ENCODE measurements around the gene SULF2. TPM values are rescaled to one million over a fixed set of nuclear protein-coding genes. Genes with fewer than 3 reads are reported as not detected.

The SULF2 gene
- total RNA-seq, 2 experiments from 2014 or later: 0.79 to 2.0 TPM

DNA sequence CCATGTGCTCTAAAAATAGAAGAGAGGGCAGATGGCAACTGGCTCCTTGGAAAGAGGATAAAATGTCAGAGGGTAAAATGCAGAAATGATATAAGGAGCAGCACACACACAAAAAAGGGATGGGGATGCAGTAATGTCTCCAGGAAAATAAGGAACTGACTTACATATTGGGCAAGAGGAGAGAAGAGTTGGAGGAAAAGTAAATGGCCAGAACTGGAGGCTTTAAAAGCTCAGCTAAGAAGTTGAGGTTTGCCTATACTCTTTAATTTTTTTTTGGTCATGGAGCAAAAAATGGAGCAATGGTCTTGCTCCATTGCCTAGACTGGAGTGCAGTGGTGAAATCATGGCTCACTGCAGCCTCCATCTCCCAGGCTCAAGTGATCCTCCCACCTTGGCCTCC is 93.7 kb downstream of the SULF2 start:
- Mint-ChIP-seq H3K4me1 (peaks cover 8% of the 10 kb centered on the region), H3K27ac (no peak overlapping the region), H3K9me3 (ENCODE audit: low read depth) (no peaks in the 10 kb centered on the region), H3K27me3 (peaks cover 18% of the 10 kb centered on the region), H3K36me3 (no peaks in the 10 kb centered on the region), H3K4me3 (no peak overlapping the region)
- ATAC-seq (no peak), DNase-seq (no peak)
- CTCF ChIA-PET: interaction anchor here (1.3 kb wide), 1 partner anchor 204 kb away, joined by 3 read pairs; no protein-coding TSS in a partner anchor

DNA sequence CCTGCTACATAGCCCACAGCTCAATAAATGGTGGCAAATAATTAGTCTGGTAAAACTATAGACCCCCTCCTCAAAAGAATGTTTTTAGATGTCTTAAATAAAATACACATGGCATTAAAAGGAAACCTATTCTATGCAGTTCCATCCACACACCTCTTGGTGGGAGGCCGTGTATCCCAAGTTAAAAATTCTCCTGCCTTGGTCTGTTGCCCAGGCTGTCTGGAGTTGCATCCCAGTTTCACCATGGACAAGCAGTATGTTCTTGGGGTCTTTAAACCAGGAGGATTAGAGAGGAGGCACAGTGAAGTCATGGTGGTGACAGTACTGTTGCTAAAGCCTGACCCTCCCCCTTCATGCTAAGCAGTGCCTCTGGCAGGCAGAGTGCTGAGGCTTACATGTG is 95.5 kb downstream of the SULF2 start:
- no peak for ATAC-seq
- no peak overlapping the region for H3K4me3 Mint-ChIP-seq
- H3K9me3 Mint-ChIP-seq (ENCODE audit: low read depth): no peaks in the 10 kb centered on the region
- DNase-seq: no peak
- no peaks in the 10 kb centered on the region for H3K36me3 Mint-ChIP-seq
- peaks cover 18% of the 10 kb centered on the region for H3K27me3 Mint-ChIP-seq
- H3K4me1 Mint-ChIP-seq: peaks cover under 1% of the 10 kb centered on the region
- CTCF ChIA-PET: no interaction called here
- H3K27ac Mint-ChIP-seq: no peak overlapping the region

DNA sequence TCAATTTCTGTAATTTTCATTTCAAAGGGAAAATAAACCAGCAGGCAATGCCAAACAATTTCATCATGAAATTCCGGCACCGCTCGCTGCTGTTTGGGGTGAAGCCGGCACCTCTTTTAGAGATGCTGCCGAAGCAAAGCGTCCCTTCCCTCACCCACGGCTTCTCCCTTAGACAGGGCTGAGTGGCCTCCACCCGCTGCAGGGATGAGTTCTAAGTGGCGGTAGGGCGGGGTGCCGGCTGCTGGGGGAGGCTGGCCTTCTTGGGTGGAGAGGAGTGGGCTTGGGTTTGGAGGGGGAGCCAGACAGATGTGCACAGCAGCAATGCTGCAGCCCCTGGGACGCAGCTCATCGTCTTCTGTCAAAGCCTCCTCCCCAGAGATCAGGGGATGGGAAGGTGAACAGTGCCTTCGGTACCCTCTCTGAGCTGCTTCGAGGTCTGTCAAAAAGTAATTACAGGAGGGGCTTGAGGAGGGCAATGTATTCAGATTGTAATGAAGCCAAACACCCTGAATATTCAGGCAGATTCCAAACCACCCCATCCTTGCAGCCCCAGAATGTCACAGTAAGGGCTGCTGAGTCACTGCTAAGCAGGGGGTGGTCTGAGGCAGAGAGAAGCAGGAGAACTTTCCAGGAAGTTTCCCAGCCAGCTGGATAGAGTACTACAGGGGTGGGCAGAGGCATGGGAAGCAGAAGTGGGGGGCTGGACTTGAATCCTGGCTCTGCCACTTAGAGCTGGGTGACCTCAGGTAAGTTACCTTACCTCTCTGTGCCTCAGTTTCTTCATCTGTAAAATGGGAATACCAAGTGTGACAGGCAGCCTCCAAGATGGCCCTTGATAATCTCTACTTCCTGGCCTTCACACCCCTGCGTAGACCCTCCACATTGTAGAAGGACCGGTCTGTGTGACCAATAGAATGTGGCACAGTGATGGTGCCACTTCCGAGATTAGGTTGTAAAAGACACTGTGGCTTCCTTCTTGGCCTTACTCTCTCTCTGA is 96.6 kb downstream of the SULF2 start:
- no peaks in the 10 kb centered on the region for H3K4me1 Mint-ChIP-seq
- H3K36me3 Mint-ChIP-seq: no peaks in the 10 kb centered on the region
- H3K9me3 Mint-ChIP-seq (ENCODE audit: low read depth): no peaks in the 10 kb centered on the region
- no peak overlapping the region for H3K4me3 Mint-ChIP-seq
- no peak overlapping the region for H3K27ac Mint-ChIP-seq
- no peak for DNase-seq
- no peak for ATAC-seq
- peaks cover 18% of the 10 kb centered on the region for H3K27me3 Mint-ChIP-seq
- CTCF ChIA-PET: no interaction called here

DNA sequence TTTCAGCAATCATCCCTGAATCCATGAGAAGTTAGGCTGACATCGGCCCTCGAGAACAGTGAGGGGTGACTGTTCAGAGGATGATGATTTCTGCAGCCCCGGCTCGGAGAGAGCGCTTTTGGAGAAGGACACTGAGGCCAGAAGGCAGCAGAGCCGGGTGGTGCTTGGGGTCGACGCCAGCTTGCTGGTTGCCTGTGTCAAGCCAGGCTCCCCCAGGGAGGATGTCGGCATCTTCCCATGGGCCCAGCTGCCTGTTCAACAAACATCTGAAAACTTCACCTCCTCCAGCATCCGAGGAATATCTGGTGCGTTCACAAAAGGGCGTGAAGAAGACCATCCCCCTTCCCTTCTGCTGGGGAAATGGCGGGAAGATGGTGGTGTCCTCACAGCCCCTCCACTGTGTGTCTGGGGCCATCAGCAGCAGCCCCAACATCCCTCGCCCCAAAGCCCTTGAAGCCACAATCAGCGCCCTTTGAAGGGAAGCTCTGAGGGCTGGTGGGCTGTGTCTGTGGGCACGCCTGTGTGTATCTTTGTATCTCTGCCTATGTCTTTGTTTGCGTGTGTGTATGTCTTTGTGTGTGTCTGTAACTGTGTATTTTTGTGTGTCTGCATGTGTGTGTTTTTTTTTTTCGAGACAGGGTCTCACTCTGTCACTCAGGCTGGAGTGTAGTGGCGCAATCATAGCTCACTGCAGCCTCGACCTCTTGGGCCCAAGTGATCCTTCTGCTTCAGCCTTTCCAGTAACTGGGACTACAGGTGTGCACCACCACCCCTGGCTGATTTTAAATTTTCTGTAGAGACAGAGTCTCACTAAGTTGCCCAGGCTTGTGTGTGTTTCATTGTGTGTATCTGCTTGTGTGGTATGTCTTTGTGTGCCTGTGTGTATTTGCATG is 97.9 kb downstream of the SULF2 start:
- no peak for ATAC-seq
- Mint-ChIP-seq H3K27ac (no peak overlapping the region), H3K27me3 (peaks cover 15% of the 10 kb centered on the region), H3K4me3 (no peak overlapping the region), H3K9me3 (ENCODE audit: low read depth) (no peaks in the 10 kb centered on the region), H3K4me1 (no peaks in the 10 kb centered on the region), H3K36me3 (no peaks in the 10 kb centered on the region)
- CTCF ChIA-PET: no interaction called here
- no peak for DNase-seq

DNA sequence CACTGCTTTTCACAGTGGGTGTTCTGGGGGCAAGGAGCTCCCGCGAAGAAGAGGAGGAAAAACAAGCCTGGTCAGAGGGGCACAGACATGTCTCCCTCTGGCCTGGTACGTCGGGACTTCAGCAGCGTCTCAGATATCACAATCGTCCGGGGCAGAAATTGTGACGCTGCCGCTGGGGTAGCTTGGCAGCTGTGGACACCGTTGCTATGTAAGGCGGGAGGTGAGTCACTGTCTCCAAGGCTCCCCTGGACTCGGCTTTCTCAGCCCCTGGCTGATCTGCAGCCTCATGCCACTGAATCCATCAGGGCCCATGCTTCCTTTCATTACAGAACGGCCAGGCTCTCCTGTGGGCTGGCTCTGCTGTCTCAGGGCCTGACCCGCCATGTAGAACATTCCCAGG is 98.7 kb downstream of the SULF2 start:
- DNase-seq (no peak), ATAC-seq (no peak)
- peaks cover 13% of the 10 kb centered on the region for H3K27me3 Mint-ChIP-seq
- H3K9me3 Mint-ChIP-seq (ENCODE audit: low read depth): no peaks in the 10 kb centered on the region
- H3K4me1 Mint-ChIP-seq: no peaks in the 10 kb centered on the region
- CTCF ChIA-PET: interaction anchor here (1.3 kb wide), 1 partner anchor 9 kb away, joined by 3 read pairs; no protein-coding TSS in a partner anchor
- H3K27ac Mint-ChIP-seq: no peak overlapping the region
- no peaks in the 10 kb centered on the region for H3K36me3 Mint-ChIP-seq
- no peak overlapping the region for H3K4me3 Mint-ChIP-seq

DNA sequence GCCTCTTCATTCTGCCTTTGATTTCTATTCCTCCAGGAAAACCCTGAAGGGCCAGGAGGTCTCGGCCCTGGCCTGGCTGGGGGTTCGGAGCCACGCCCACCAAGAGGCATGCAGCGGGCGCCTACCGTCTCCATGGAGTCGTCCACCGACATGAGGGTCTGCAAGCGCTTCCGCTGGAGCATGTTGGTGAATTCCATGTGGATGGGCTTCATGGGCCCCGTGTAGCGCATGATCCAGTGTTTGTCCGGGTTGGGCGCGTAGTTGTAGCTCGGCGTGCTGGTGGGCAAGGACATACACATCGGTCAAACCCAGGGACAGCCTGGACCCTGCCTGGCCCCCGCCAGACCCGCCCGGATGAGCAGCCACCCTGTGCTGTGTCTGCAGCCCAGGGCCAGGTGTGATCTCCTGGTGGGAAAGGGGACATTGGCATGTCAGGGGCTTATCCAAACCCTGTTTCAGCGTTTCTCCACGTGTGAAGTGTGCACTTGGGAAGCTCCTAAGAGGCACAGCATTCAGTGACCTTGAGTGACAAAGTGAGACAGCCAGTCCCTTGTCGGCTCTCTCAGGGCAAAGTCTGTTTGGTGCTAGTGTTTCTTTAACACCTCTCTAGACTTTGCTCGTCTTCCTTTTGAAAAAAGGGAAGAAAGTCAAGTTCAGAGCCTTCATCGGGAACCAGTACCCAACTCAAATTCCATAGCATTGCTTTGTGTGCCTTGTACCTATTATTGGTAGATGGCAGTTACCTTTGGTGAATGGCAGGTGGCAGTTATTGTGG is 100.8 kb downstream of the SULF2 start:
- Mint-ChIP-seq H3K4me3 (no peak overlapping the region), H3K27ac (no peak overlapping the region), H3K4me1 (no peaks in the 10 kb centered on the region), H3K9me3 (ENCODE audit: low read depth) (no peaks in the 10 kb centered on the region), H3K27me3 (no peaks in the 10 kb centered on the region), H3K36me3 (no peaks in the 10 kb centered on the region)
- ATAC-seq: no peak
- DNase-seq: no peak
- CTCF ChIA-PET: no interaction called here

DNA sequence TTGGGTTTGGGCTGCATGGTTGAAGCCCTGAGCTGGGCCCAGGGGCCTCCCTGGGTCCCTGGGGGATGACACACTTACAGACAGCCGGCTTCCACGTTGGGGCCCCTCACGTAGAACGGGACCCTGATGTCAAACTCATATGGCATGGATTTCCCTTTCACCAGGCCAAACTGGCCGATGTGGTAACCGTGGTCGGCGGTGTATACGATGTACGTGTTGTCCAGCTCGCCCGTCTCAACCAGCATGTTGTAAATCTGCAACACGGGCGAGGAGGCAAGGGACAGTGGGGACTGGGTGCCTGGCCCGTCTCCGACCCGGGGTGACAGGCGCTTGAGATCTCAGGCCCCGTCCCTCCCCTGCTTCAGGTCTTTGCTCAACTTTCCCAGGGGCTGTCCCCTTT is 102.4 kb downstream of the SULF2 start:
- Mint-ChIP-seq H3K27me3 (no peaks in the 10 kb centered on the region), H3K36me3 (no peaks in the 10 kb centered on the region), H3K4me1 (no peaks in the 10 kb centered on the region), H3K9me3 (ENCODE audit: low read depth) (no peaks in the 10 kb centered on the region), H3K27ac (no peak overlapping the region), H3K4me3 (no peak overlapping the region)
- CTCF ChIA-PET: no interaction called here
- no peak for ATAC-seq
- no peak for DNase-seq

DNA sequence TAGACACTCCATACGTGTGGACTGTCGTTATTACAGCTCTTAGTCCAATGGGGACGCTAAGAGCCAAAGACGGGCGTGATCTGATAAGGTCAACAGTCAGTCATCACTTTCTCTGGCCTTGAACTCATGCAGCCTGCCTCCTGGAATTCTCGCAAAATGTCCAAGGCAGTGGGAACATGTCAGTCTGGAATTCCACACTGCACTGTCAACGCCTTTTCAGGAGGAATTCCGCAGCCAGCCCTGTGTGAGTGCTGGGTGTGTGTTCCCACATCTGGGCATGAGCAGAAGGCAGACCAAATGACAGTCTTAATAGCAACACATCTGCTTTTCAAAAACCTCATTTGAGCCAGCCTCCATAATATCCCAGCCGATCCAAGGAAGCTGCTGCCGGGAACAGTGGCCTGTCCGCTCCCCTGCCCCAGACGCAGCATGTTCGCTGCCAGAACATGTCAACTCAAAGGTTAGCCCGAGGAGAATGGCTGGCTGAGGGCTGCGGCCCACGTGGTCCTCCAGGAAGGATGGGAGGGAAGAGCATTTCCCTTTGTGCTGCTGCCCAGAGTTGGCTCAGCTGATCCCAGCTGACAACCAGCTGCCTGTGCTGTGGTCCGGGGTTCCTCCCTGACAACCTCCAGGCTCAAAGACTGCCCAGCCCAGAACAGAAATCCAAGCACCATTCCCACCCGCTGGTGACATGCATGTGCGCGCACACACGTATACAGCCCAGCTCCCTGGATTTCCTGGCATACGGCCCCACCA is 103.1 kb downstream of the SULF2 start:
- no peaks in the 10 kb centered on the region for H3K36me3 Mint-ChIP-seq
- no peaks in the 10 kb centered on the region for H3K9me3 Mint-ChIP-seq (ENCODE audit: low read depth)
- no peak overlapping the region for H3K27ac Mint-ChIP-seq
- ATAC-seq (no peak), DNase-seq (no peak)
- no peaks in the 10 kb centered on the region for H3K4me1 Mint-ChIP-seq
- H3K4me3 Mint-ChIP-seq: no peak overlapping the region
- H3K27me3 Mint-ChIP-seq: no peaks in the 10 kb centered on the region
- CTCF ChIA-PET: no interaction called here

DNA sequence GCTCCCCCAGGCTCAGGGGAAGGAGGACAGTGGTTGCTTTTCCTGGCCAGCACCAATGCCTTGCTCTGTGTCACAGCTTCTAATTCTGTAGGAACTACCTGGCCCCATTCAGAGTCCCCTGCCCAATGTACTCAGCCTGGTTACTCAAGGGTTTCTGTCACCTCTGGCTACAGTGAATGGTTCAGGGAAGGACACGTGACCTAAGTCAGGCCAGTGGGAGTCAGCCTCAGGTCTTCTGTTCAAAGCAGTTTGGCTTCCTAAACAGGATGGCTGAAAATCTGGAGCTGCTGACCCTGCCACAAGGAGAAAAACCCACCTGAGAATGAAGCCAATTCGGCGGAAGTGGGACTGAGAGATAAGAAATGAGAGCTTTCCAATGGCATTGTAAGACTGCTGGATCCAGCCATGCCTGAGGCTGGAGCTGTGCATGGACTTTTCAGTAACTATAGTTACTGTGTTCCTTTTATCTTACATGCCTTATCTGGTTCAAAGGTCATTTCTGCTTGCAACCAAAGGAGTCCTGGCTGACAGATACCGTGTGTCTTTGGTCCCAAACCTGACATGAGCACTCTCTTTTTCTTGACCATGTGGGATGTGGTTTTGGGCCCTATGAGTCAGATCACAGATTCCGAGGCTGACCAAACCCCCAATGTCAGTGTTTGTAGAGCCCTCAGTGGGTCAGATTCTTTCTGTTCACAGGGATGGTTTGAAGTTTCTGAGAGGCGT is 104.3 kb downstream of the SULF2 start:
- Mint-ChIP-seq H3K27me3 (no peaks in the 10 kb centered on the region), H3K36me3 (no peaks in the 10 kb centered on the region), H3K4me3 (no peak overlapping the region), H3K9me3 (ENCODE audit: low read depth) (no peaks in the 10 kb centered on the region), H3K27ac (no peak overlapping the region), H3K4me1 (no peaks in the 10 kb centered on the region)
- DNase-seq (no peak), ATAC-seq (no peak)
- CTCF ChIA-PET: interaction anchor here (0.9 to 1.8 kb wide), 3 partner anchors 17 to 940 kb away, joined by 3 to 7 read pairs (median 3); no protein-coding TSS in a partner anchor

DNA sequence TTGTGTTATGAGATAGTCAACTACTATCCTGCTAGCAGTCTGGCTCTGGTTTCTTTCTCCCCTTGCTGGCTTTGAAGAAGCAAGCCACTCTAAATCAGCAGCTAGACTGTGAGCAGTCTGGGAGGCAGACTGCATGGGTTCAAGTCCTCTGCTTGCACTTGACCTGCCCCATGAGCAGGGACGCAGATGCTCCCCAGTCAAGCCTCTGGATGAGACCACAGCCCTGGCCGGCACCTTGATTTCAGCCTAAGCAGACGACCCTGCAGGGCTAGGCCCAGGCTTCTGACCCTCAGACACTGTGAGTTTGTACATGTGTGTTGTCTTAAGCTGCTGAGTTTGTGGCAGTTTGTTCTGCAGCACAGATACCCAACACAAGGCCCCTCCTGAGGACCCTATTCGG is 105.8 kb downstream of the SULF2 start:
- DNase-seq: no peak
- H3K9me3 Mint-ChIP-seq (ENCODE audit: low read depth): no peaks in the 10 kb centered on the region
- CTCF ChIA-PET: interaction anchor here (1.8 to 3.1 kb wide), 2 partner anchors 16 to 941 kb away, joined by 7 to 31 read pairs; no protein-coding TSS in a partner anchor

DNA sequence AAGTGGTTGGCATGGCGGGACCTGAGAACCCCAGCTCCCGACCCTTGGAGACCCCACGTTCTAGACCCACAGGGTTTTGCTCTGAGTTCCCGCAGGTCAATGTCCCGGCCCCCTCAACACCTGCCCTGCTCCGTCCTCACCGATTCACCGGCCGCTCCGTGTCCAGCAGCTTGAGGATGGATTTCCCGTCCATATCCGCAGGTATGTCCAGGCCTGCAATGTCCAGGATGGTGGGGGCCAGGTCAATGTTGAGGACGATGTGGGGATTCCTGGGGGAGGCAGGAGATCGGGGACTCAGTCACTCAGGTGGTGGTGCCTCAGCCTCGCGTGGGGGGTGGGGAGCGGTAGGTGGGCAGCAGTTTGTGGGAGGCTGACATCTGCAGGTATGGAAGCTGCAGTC is 106.7 kb downstream of the SULF2 start:
- no peak overlapping the region for H3K4me3 Mint-ChIP-seq
- CTCF ChIA-PET: interaction anchor here (0.9 to 3.1 kb wide), 8 partner anchors 14 to 942 kb away, joined by 3 to 31 read pairs (median 4); no protein-coding TSS in a partner anchor
- no peaks in the 10 kb centered on the region for H3K9me3 Mint-ChIP-seq (ENCODE audit: low read depth)
- DNase-seq (no peak), ATAC-seq (no peak)
- no peaks in the 10 kb centered on the region for H3K27me3 Mint-ChIP-seq
- no peaks in the 10 kb centered on the region for H3K4me1 Mint-ChIP-seq
- no peak overlapping the region for H3K27ac Mint-ChIP-seq
- H3K36me3 Mint-ChIP-seq: no peaks in the 10 kb centered on the region

More for the DNA sequence above, 105.8 kb downstream of the SULF2 start:
- H3K36me3 Mint-ChIP-seq: no peaks in the 10 kb centered on the region
- no peak overlapping the region for H3K4me3 Mint-ChIP-seq
- H3K4me1 Mint-ChIP-seq: no peaks in the 10 kb centered on the region
- no peaks in the 10 kb centered on the region for H3K27me3 Mint-ChIP-seq
- H3K27ac Mint-ChIP-seq: no peak overlapping the region
- no peak for ATAC-seq

All from activated CD8-positive, alpha-beta memory T cell treated with anti-CD3 and anti-CD28 coated beads, Interleukin-2, amount 10 ng/mL, durations not matched to agents 7 days and 5 days (primary cell).